Measurements from ENCODE around the gene CHD8. TPM values are rescaled to one million over a fixed set of nuclear protein-coding genes. Genes with fewer than 3 reads are reported as not detected.

The CHD8 gene
- total and polyA plus RNA-seq, 2 of the 4 experiments (the other 2 are of a cell fraction), result 32.1 to 55.0 TPM

- H3K9me1 ChIP-seq (ENCODE audit: insufficient read depth, low read length), result no peaks in the 10 kb centered on the region
- H3K4me2 ChIP-seq (ENCODE audit: low read depth, low read length), result peak within 1 kb of the TSS; percentile 96
- no peaks in the 10 kb centered on the region for H3K9me3 ChIP-seq (ENCODE audit: control insufficient read depth, insufficient read depth, low read length)
- POLR2A ChIA-PET (ENCODE audit: unreplicated experiment), result interaction anchor here (0.6 kb wide), 1 partner anchor 24 kb away, joined by 3 read pairs; no protein-coding TSS in a partner anchor
- DNase-seq (peak; percentile 99), ATAC-seq (ENCODE audit: low read depth) (peak; percentile 100)
- peak within 1 kb of the TSS; percentile 90 for H3K27ac ChIP-seq (ENCODE audit: insufficient read depth, low read length)
- peak within 1 kb of the TSS; percentile 53; the same call in 1 of the 3 replicates for H2BK15ac ChIP-seq (ENCODE audit: low read depth, low read length)
- peak within 1 kb of the TSS; percentile 95 for H2AFZ ChIP-seq (replicated peaks; ENCODE audit: low read length, poor library complexity)
- intact Hi-C loops (cut with micrococcal nuclease) (loop anchor here (1.0 to 2.0 kb wide), 3 partner anchors 21 to 80 kb away; partner anchors contain the start of gene CHD8), dilution Hi-C loops (cut with HindIII; ENCODE audit: low sequenced_read_pairs, unreplicated experiment) (no loop called here), in situ Hi-C loops (cut with MboI; ENCODE audit: low sequenced_read_pairs) (no loop called here)
- H3K56ac ChIP-seq (ENCODE audit: extremely low read depth, insufficient read depth, low read length), result peak within 1 kb of the TSS; percentile 80
- no peak within 1 kb of the TSS; the same call in 1 of the 2 replicates for H2BK20ac ChIP-seq (ENCODE audit: low read depth, low read length)
- peak within 1 kb of the TSS; percentile 90 for H3K9ac ChIP-seq (ENCODE audit: low read depth, low read length)
- peak within 1 kb of the TSS; percentile 93 for H3K4ac ChIP-seq (ENCODE audit: low read depth, low read length)
- CTCF ChIA-PET, result interaction anchor here (1.5 to 2.7 kb wide), 2 partner anchors 21 to 40 kb away, joined by 3 to 10 read pairs; no protein-coding TSS in a partner anchor
- H3K23ac ChIP-seq (ENCODE audit: low read depth, low read length), result peak within 1 kb of the TSS; percentile 73
- peak within 1 kb of the TSS; percentile 87 to 98; a peak in 3 of 4 replicates for H4K8ac ChIP-seq (ENCODE audit: low read depth in 2 of 2, low read length in 2 of 2)
- H3K4me3 ChIP-seq (ENCODE audit: insufficient read depth, low read depth, low read length), result peak within 1 kb of the TSS; percentile 90
- WGBS, 2 experiments (ENCODE audit: extremely low coverage in 2 of 2, insufficient read length in 1 of 2), result 0% methylated on average over 5 of the region's 49 CpGs; no CpG with 5 or more reads in 1 of the 2 experiments
- H4K20me1 ChIP-seq (ENCODE audit: insufficient read depth, low read length), result no peaks in the 10 kb centered on the region
- peak within 1 kb of the TSS; percentile 82 for H2BK5ac ChIP-seq (ENCODE audit: low read depth, low read length, poor library complexity, severe bottlenecking)
- BruUV-seq (replicated peaks), result no TSS peak
- H4K91ac ChIP-seq (ENCODE audit: insufficient read depth, low read depth, low read length), result peak within 1 kb of the TSS; percentile 89
- peak within 1 kb of the TSS; percentile 84 for H3K14ac ChIP-seq (replicated peaks; ENCODE audit: low read depth, low read length)
- H2BK120ac ChIP-seq (ENCODE audit: low read depth, low read length), result peak within 1 kb of the TSS; percentile 79
- H3K36me3 ChIP-seq (ENCODE audit: control insufficient read depth, insufficient read depth, low read length), result peaks cover 5% of the 10 kb centered on the region
- H3K18ac ChIP-seq (ENCODE audit: low read depth, low read length), result peak within 1 kb of the TSS; percentile 82
- H3K4me1 ChIP-seq (ENCODE audit: control insufficient read depth, insufficient read depth, low read length), result no peaks in the 10 kb centered on the region; the same call in 1 of the 2 replicates
- no peaks in the 10 kb centered on the region for H3K27me3 ChIP-seq (ENCODE audit: control insufficient read depth, insufficient read depth, low read length)
- peaks cover 8 to 34% of the 10 kb centered on the region in 2 experiments for H3K79me1 ChIP-seq (ENCODE audit: low read depth in 1 of 2, low read length in 2 of 2)
- H4K5ac ChIP-seq (ENCODE audit: low read depth, low read length), result peak within 1 kb of the TSS; percentile 93
- peak within 1 kb of the TSS; percentile 90 for H2AK9ac ChIP-seq (replicated peaks; ENCODE audit: low read depth, low read length, poor library complexity)
- H2AK5ac ChIP-seq (ENCODE audit: low read depth, low read length), result 0 out of 2 replicates have a peak within 1 kb of the TSS, but pooled peaks have one; percentile 40
- peak; percentile 53; the same call in 1 of the 2 replicates for TF ChIP-seq RAD21 (IDR thresholded peaks at IDR 0.05; ENCODE audit: low read length)
- peak; percentile 82; the same call in 1 of the 2 replicates for TF ChIP-seq CHD1 (IDR thresholded peaks at IDR 0.05; ENCODE audit: low read depth, low read length)
- peak; percentile 100; the same call in 1 of the 2 replicates for TF ChIP-seq CTCF (conservative IDR thresholded peaks at IDR 0.05; ENCODE audit: low read depth, low read length)
- TF ChIP-seq BHLHE40 (IDR thresholded peaks at IDR 0.05; ENCODE audit: low read depth, low read length), result no peak
- no peak for TF ChIP-seq MAFK (IDR thresholded peaks at IDR 0.05; ENCODE audit: low read depth, low read length)
- peak; percentile 95 for TF ChIP-seq POLR2A (IDR thresholded peaks at IDR 0.05; ENCODE audit: low read depth, low read length)
- no peak for TF ChIP-seq NFE2L2 (IDR thresholded peaks at IDR 0.05; ENCODE audit: low read depth, low read length)
- peak; percentile 58 for TF ChIP-seq SMC3 (IDR thresholded peaks at IDR 0.05; ENCODE audit: low read depth, low read length)
- TF ChIP-seq USF2 (IDR thresholded peaks at IDR 0.05; ENCODE audit: low read depth, low read length), result no peak; the same call in none of the 2 replicates
- peak; percentile 64 for TF ChIP-seq RCOR1 (IDR thresholded peaks at IDR 0.05; ENCODE audit: insufficient replicate concordance, low read length)
- TF ChIP-seq RFX5 (IDR thresholded peaks at IDR 0.05; ENCODE audit: low read depth, low read length), result no peak
- no peak for TF ChIP-seq CEBPB (IDR thresholded peaks at IDR 0.05; ENCODE audit: low read depth, low read length)
- TF ChIP-seq MAZ (IDR thresholded peaks at IDR 0.05; ENCODE audit: borderline replicate concordance, low read depth, low read length), result peak; percentile 91; the same call in 1 of the 2 replicates
- 0 out of 2 replicates have a peak, but pooled peaks have one; percentile 21 for TF ChIP-seq MXI1 (IDR thresholded peaks at IDR 0.05; ENCODE audit: borderline replicate concordance, low read depth, low read length)
- TF ChIP-seq FOS (IDR thresholded peaks at IDR 0.05; ENCODE audit: low read depth, low read length), result no peak
Observed at GRCh38 chr14:21476925-21477681, 21.2 kb upstream of the CHD8 start, which contains the start of the genes RAB2B and TOX4. Gene RAB2B, minus strand, starts transcription at chr14:21476959. Its CDS starts 87 bp downstream, at chr14:21476872. Gene TOX4, plus strand, starts transcription at chr14:21477195. Its CDS starts 84 bp downstream, at chr14:21477279.

All from IMR-90 (cell line).